ENCODE data around the gene TMOD4.

- TF ChIP-seq CTCF (IDR thresholded peaks at IDR 0.05) (no peak), POLR2A (IDR thresholded peaks at IDR 0.05) (no peak)
Observed at GRCh38 chr1:151145304-151146071, 30.3 kb downstream of the TMOD4 start.
